C4-2B (cell line): ENCODE measurements around the gene SORCS2.

Experiments
- CTCF ChIP-seq: fragments of 450-650 bp; conservative IDR thresholded peaks from 2 replicates; pipeline ENCODE4 v1.5.1; 2017; ENCODE audit warnings: mild to moderate bottlenecking
- ZFX ChIP-seq: fragments of 450-650 bp; IDR thresholded peaks from 2 replicates; pipeline ENCODE4 v1.6.1; 2017

- TF ChIP-seq CTCF: no peak
- no peak for TF ChIP-seq ZFX
Observed at GRCh38 chr4:7714176-7714575, 521.8 kb downstream of the SORCS2 start.
